Measurements from ENCODE around the gene BAAT.

The BAAT gene

DNA sequence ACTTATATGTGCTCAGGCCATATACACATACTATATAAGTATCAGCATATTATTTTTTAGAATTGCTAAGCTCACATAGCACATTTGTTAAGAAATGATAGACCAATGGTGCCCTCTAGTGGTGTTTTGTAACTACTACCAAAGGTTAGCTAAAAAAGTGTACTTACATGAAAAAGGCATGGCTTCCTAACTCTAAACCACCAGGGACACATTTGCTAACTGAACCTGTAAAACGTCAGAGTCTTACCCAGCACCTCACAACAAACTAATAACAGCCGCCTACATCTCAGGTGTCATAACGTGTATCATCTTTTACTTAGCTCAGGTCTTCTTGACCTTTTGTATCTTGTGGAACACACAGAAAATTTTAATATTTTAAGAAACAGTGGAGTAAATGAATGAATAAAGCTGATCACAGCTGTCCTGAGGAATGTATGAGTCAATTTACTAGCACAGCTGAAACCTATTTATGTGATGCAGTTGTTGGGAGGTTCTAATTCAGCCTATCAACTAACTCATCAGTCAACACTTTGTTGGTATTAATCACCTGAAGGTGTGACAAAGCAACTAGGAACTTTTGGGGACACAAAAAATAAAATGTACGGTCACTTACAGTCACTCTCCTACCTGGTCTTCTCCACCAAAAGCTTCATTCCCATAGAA is 72.9 kb downstream of the BAAT start:
- DNase-seq: no peak

DNA sequence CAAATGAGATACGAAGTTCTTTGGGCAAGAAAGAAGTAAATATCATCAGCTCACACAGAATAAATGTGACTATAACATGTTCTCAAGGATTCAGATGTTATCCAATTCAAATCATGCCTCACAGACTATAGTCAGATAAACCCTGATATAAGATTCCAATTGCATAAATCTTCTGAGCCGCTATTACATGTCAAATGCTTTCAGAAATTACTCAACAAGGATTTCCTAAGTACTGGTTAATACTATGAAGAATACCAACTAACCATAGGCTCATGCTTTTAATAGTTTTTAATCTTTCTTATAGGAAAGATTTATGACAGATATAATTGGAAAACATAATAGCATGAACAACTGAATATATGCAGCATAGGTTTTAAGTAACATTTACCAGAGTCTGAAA is 73.6 kb downstream of the BAAT start:
- DNase-seq: no peak
